Activated CD4-positive, alpha-beta T cell treated with anti-CD3 and anti-CD28 coated beads, Interleukin-2, amount 10 ng/mL, durations not matched to agents 7 days and 5 days (primary cell): ENCODE results near the gene KLK11. TPM values are rescaled to one million over a fixed set of nuclear protein-coding genes. Genes with fewer than 3 reads are reported as not detected.

Experiments
- CTCF ChIA-PET: fragments of 350-600 bp; sonication (Branson Sonifier 250); formaldehyde crosslinking; loops from one replicate; lab custom pipeline; 2021; ENCODE audit warnings: antibody characterized with exemption; lab: Charles Lee
- POLR2A ChIA-PET: fragments of 350-600 bp; sonication (Branson Sonifier 250); formaldehyde crosslinking; loops from one replicate; lab custom pipeline; 2021; ENCODE audit warnings: antibody characterized with exemption; lab: Charles Lee
- DNase-seq: peaks from one replicate; pipeline ENCODE4 v3.0.0-alpha.2; 2020
- H3K27ac Mint-ChIP-seq: one replicate; pipeline ENCODE4 v1.8.0; 2021; ENCODE audit warnings: mild to moderate bottlenecking, moderate library complexity, mixed read lengths
- H3K27me3 Mint-ChIP-seq: one replicate; pipeline ENCODE4 v1.8.0; 2021; ENCODE audit warnings: mixed read lengths
- H3K36me3 Mint-ChIP-seq: one replicate; pipeline ENCODE4 v1.8.0; 2021; ENCODE audit warnings: low read depth, mixed read lengths
- H3K4me1 Mint-ChIP-seq: one replicate; pipeline ENCODE4 v1.8.0; 2021; ENCODE audit warnings: mixed read lengths
- H3K4me3 Mint-ChIP-seq: one replicate; pipeline ENCODE4 v1.8.0; 2021; ENCODE audit warnings: mild to moderate bottlenecking, moderate library complexity, mixed read lengths
- H3K9me3 Mint-ChIP-seq: one replicate; pipeline ENCODE4 v1.8.0; 2021; ENCODE audit warnings: mixed read lengths
- total RNA-seq, 2 experiments: library from RNA; stranded (reverse); gene quantifications; one replicate each; pipeline ENCODE4 v1.2.3, GENCODE V29; 2021

The KLK11 gene
- total RNA-seq, 2 experiments from 2014 or later, result not detected

- DNase-seq, result no peak
- peaks cover 6% of the 10 kb centered on the region for H3K27me3 Mint-ChIP-seq
- no peaks in the 10 kb centered on the region for H3K9me3 Mint-ChIP-seq
- no peak overlapping the region for H3K27ac Mint-ChIP-seq
- H3K4me3 Mint-ChIP-seq, result no peak overlapping the region
- no peaks in the 10 kb centered on the region for H3K4me1 Mint-ChIP-seq
- ChIA-PET CTCF (no interaction called here), POLR2A (no interaction called here)
- H3K36me3 Mint-ChIP-seq, result no peaks in the 10 kb centered on the region
Measured at GRCh38 chr19:50972795-50973376, 53.5 kb downstream of the KLK11 start.

Other genes with a start within 250 kb of the KLK11 start
- not detected for gene ACP4, start 236.2 kb downstream of the KLK11 start, total RNA-seq
- 1 to 10 TPM in 1 of 2 experiments, under 1 TPM in 1; 0.75 to 1.1 TPM for gene KLK1, start 202.8 kb downstream of the KLK11 start, total RNA-seq
- not detected for gene KLK15, start 193.0 kb downstream of the KLK11 start, total RNA-seq
- not detected for gene KLK3, start 171.7 kb downstream of the KLK11 start, total RNA-seq
- gene KLK2, start 153.2 kb downstream of the KLK11 start, total RNA-seq, result not detected
- gene KLK4, start 115.2 kb downstream of the KLK11 start, total RNA-seq, result not detected
- not detected for gene KLK5, start 73.6 kb downstream of the KLK11 start, total RNA-seq
- not detected for gene KLK6, start 57.0 kb downstream of the KLK11 start, total RNA-seq
- not detected for gene KLK7, start 42.7 kb downstream of the KLK11 start, total RNA-seq
- gene KLK8, start 25.0 kb downstream of the KLK11 start, total RNA-seq, result not detected
- not detected for gene KLK10, start 6.9 kb downstream of the KLK11 start, total RNA-seq
- gene KLK12, start 8.4 kb upstream of the KLK11 start, total RNA-seq, result not detected
- gene KLK13, start 38.5 kb upstream of the KLK11 start, total RNA-seq, result not detected
- under 1 TPM; 0.35 to 0.67 TPM for gene KLK14, start 56.3 kb upstream of the KLK11 start, total RNA-seq
- gene CTU1, start 81.8 kb upstream of the KLK11 start, total RNA-seq, result 1 to 10 TPM; 8.5 to 10.0 TPM
- gene SIGLEC9, start 98.3 kb upstream of the KLK11 start, total RNA-seq, result under 1 TPM; 0.20 to 0.27 TPM
- gene SIGLEC7, start 115.7 kb upstream of the KLK11 start, total RNA-seq, result not detected
- gene CD33, start 198.5 kb upstream of the KLK11 start, total RNA-seq, result 1 to 10 TPM; 3.7 to 3.9 TPM
- gene SIGLECL1, start 224.5 kb upstream of the KLK11 start, total RNA-seq, result not detected